ENCODE results near the gene CALML6. TPM values are rescaled to one million over a fixed set of nuclear protein-coding genes. Genes with fewer than 3 reads are reported as not detected.

Gene CALML6
- total RNA-seq, 1 donor from 2014 or later = 0.49 TPM

GRCh38 chr1:1956586-1957532, 41.8 kb downstream of the CALML6 start:
- Histone ChIP-seq H3K27ac (no peak overlapping the region), H3K9me3 (no peaks in the 10 kb centered on the region), H3K36me3 (no peaks in the 10 kb centered on the region), H3K4me1 (peaks cover 9% of the 10 kb centered on the region), H3K4me3 (no peak overlapping the region), H3K27me3 (no peaks in the 10 kb centered on the region)
- intact Hi-C loops (cut with DNase I) = no loop called here
- DNase-seq (ENCODE audit: extremely low spot score in 2 of 2) = no peak
- TF ChIP-seq POLR2AphosphoS5 (IDR thresholded peaks at IDR 0.05; ENCODE audit: insufficient read depth in 1 of 2, low read depth in 1 of 2) = no peak

- TF ChIP-seq POLR2AphosphoS5 (IDR thresholded peaks at IDR 0.05; ENCODE audit: insufficient read depth in 1 of 2, low read depth in 1 of 2) (no peak), POLR2A (IDR thresholded peaks at IDR 0.05) (no peak)
- TF ChIP-seq, protein P1, sequence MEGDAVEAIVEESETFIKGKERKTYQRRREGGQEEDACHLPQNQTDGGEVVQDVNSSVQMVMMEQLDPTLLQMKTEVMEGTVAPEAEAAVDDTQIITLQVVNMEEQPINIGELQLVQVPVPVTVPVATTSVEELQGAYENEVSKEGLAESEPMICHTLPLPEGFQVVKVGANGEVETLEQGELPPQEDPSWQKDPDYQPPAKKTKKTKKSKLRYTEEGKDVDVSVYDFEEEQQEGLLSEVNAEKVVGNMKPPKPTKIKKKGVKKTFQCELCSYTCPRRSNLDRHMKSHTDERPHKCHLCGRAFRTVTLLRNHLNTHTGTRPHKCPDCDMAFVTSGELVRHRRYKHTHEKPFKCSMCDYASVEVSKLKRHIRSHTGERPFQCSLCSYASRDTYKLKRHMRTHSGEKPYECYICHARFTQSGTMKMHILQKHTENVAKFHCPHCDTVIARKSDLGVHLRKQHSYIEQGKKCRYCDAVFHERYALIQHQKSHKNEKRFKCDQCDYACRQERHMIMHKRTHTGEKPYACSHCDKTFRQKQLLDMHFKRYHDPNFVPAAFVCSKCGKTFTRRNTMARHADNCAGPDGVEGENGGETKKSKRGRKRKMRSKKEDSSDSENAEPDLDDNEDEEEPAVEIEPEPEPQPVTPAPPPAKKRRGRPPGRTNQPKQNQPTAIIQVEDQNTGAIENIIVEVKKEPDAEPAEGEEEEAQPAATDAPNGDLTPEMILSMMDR (IDR thresholded peaks at IDR 0.05) = no peak
- Histone ChIP-seq H3K9me3 (no peaks in the 10 kb centered on the region), H3K27ac (no peak overlapping the region), H3K4me3 (no peak overlapping the region), H3K36me3 (no peaks in the 10 kb centered on the region), H3K27me3 (no peaks in the 10 kb centered on the region), H3K4me1 (peaks cover 9% of the 10 kb centered on the region)
- intact Hi-C loops (cut with DNase I) = no loop called here
- no peak for DNase-seq (ENCODE audit: extremely low spot score in 2 of 2)
Observed at GRCh38 chr1:1957533-1957961, 42.5 kb downstream of the CALML6 start.

- intact Hi-C loops (cut with DNase I) = no loop called here
- TF ChIP-seq POLR2AphosphoS5 (IDR thresholded peaks at IDR 0.05; ENCODE audit: insufficient read depth in 1 of 2, low read depth in 1 of 2) = no peak
- TF ChIP-seq POLR2A (IDR thresholded peaks at IDR 0.05) = no peak
- TF ChIP-seq, protein P1 (IDR thresholded peaks at IDR 0.05) = no peak
- H3K27me3 ChIP-seq = no peaks in the 10 kb centered on the region
Observed at GRCh38 chr1:1958071-1958541, 43.0 kb downstream of the CALML6 start.

DNA sequence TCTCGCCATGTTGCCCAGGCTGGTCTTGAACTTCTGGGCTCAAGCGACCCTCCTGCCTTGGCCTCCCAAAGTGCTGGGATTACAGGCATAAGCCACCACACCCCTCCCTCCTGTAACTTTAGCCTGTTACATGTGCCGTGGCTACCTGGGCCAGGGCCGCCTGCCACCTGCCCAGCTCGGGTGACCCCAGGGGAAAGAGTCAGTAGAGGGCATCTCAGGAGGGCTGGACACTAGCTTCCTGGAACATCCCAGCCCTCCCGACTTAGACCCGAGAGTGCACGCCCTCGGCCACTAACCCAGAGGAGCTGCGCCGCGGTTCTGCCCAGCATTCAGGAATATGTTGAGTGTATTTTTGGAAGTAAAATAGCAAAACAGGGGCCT, 44.4 kb downstream of the CALML6 start:
- no peaks in the 10 kb centered on the region for H3K36me3 ChIP-seq
- no peak for DNase-seq (ENCODE audit: extremely low spot score in 2 of 2)
- TF ChIP-seq POLR2A (IDR thresholded peaks at IDR 0.05) (no peak), POLR2AphosphoS5 (IDR thresholded peaks at IDR 0.05; ENCODE audit: insufficient read depth in 1 of 2, low read depth in 1 of 2) (no peak)
- TF ChIP-seq, protein P1 (IDR thresholded peaks at IDR 0.05) = no peak
- H3K27ac ChIP-seq = no peak overlapping the region
- no peaks in the 10 kb centered on the region for H3K27me3 ChIP-seq
- no peak overlapping the region for H3K4me3 ChIP-seq
- intact Hi-C loops (cut with DNase I) = no loop called here
- H3K9me3 ChIP-seq = no peaks in the 10 kb centered on the region
- H3K4me1 ChIP-seq = peaks cover 9% of the 10 kb centered on the region

More at GRCh38 chr1:1958071-1958541, 43.0 kb downstream of the CALML6 start:
- Histone ChIP-seq H3K27ac (no peak overlapping the region), H3K4me3 (no peak overlapping the region), H3K4me1 (peaks cover 9% of the 10 kb centered on the region), H3K9me3 (no peaks in the 10 kb centered on the region), H3K36me3 (no peaks in the 10 kb centered on the region)
- no peak for DNase-seq (ENCODE audit: extremely low spot score in 2 of 2)

DNA sequence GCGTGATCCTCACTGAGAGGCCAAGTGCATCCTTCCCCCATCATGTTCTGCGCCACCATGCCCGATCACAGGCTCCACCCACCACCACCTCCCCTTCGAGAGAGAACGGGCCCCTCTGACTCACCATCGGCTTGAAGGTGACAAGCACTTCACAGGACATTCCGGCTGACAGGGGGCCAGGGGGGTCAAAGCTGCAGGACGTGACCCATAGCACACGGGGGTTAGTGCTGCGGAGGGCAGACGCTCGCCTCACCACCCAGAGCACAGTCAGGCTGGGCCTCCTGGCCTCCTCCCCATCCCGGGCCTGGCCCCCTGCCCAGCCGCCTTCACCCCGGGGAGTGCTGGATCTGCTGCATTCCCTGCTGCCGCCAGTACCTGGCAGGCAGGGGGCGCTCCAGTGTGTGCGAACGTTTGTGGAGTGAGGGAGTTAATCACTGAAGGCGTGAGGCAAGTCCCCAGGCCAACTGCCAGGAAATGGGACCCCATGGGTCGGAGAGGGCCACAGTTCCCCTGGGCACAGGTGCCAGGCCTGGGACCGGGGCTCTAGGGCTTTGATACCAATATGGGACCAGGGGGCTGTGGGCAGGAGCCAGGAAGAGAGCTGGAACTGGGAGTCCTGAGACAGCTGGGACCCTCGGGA, 44.9 kb downstream of the CALML6 start:
- no peaks in the 10 kb centered on the region for H3K27me3 ChIP-seq
- no peaks in the 10 kb centered on the region for H3K36me3 ChIP-seq
- no peaks in the 10 kb centered on the region for H3K9me3 ChIP-seq
- H3K4me3 ChIP-seq = no peak overlapping the region
- intact Hi-C loops (cut with DNase I) = loop anchor here (5.0 kb wide), 1 partner anchor 87 kb away; no protein-coding TSS in a partner anchor
- peaks cover 9% of the 10 kb centered on the region for H3K4me1 ChIP-seq
- DNase-seq (ENCODE audit: extremely low spot score in 2 of 2) = no peak
- H3K27ac ChIP-seq = no peak overlapping the region
- TF ChIP-seq, protein P1 (IDR thresholded peaks at IDR 0.05) = peak; percentile 27 to 54 (median 48)
- TF ChIP-seq POLR2A (IDR thresholded peaks at IDR 0.05) (no peak), POLR2AphosphoS5 (IDR thresholded peaks at IDR 0.05; ENCODE audit: insufficient read depth in 1 of 2, low read depth in 1 of 2) (peak in 1 of 2 donors; percentile 24)

All from vagina (tissue), 2 donors.